NCI-H345 treated with DMSO at 0.1 percent for 48 hours (cell line): ENCODE data around the gene ACADVL.

Source experiments
- DNase-seq: peaks from one replicate; lab custom pipeline; 2025; ENCODE audit not compliant: unreplicated experiment; lab: John Stamatoyannopoulos, UW

Gene ACADVL

DNA sequence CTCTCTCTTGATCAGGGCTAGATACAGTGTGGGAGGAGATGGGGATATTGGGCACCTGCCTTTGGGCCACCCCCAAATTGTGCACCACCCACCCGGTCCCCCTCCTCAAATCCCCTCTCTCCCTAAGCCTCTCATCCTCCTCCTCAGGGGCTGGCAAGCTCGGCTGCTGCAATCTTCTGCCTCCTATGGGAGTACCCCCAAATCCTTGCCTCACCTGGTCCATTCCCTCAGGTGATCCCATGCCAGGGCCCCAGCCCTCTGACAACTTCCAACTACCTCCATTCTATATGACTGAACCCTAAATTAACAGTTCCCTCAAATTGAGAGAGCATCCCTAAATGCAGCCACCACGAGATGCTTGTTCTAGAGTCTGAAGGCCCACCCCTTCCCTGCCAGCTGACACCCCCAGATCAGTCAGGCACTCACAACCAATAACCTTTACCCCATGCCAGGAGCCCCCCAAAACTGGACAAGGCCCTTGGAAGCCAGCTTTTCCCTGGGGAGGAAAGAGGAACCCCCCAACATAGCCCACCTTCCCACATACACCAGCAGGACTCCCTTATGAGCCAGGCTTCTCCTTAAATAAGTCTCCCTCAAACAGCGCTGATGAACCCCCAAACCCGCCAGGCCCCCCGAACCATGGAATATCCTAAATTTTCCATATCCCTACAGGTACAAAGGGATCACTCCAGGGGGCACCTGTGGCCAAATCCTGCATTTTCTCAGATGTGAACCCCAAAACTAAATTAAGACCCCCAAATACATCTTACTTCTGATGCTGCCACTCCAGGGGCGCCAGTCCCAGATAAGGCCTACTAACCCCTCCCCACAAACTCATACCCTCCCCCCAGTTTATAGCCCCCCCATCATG lies 3.3 kb upstream of the ACADVL start:
- no peak for DNase-seq

DNA sequence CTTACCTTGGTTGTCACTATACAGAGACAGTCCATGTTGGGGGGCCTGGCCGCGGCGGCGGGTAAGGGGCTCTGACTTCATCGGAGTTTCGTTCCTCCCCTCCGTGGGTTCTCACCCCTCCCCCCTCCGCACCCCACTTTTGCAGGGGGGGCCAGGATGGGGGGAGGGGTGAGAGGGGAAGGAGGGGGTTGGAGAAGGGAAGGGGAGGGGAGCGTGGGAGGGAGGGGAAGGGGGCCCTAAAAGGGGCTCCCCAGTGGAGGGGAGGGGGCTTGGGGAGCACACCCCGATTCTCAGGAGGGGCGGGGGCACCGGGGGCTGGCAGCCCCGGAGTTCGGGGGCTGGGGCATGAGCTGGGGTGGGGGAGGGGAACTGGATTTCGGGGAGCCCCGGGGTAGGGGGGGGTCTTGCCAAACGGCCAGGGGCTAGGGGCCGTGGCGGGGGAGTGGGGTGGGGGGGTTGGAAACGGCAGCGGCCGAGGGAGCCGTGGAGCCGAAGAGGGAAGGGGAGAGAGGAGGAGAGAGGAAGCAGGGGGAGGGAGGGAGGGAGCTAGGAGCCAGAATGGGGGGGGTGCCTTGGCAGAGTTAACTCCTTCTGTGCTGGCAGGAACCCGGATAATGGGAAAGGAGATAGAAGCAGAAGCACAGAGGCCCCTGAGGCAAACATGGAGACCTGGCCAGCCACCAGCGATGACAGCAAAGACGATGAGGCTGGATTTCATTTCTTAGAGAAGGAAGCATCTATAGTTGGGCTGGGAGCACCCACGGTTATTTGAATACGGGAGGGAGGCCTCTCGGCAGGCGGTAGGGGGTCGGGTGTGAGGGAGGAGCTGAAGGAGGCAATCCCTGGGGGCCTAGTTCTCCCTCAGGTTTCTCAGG lies 2.4 kb upstream of the ACADVL start:
- no peak for DNase-seq

- no peak for DNase-seq
Observed at GRCh38 chr17:7218166-7218565, 1.6 kb upstream of the ACADVL start.

- no peak for DNase-seq
Observed at GRCh38 chr17:7218758-7219157, 980 bp upstream of the ACADVL start.

- no peak for DNase-seq
Observed at GRCh38 chr17:7219229-7219811, 418 bp upstream of the ACADVL start.

GRCh38 chr17:7220593-7221277 lies 997 bp downstream of the ACADVL start:
- DNase-seq = no peak

GRCh38 chr17:7221278-7222092 lies 1.7 kb downstream of the ACADVL start:
- no peak for DNase-seq

DNA sequence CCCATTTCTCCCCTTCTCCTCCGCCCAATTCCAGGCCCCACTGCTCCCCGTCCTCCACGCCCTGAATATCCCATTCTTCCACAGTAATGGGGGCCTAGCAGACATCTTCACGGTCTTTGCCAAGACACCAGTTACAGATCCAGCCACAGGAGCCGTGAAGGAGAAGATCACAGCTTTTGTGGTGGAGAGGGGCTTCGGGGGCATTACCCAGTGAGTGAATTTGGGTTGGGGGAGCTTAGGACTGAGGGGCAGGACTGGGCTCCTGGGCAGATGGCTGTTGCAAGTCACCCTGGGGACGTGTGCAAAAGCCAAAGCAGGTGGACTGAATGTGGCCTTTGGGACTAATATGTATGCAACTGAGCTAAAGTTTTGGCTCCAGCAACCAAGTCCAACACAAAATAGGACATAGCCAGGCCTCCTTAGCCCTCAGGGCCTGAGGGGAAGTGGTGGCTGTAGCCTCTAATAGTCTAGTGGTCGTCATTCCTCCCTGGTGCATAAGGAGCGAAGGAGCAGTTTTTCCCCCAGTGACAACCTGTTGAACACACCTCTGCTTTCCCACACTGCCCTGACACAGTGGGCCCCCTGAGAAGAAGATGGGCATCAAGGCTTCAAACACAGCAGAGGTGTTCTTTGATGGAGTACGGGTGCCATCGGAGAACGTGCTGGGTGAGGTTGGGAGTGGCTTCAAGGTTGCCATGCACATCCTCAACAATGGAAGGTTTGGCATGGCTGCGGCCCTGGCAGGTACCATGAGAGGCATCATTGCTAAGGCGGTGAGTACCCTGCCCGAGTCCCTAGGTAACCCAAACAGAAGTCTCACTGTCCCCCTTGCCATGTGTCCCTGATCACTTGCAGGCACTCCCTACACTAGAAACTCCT lies 2.6 kb downstream of the ACADVL start:
- DNase-seq = no peak

DNA sequence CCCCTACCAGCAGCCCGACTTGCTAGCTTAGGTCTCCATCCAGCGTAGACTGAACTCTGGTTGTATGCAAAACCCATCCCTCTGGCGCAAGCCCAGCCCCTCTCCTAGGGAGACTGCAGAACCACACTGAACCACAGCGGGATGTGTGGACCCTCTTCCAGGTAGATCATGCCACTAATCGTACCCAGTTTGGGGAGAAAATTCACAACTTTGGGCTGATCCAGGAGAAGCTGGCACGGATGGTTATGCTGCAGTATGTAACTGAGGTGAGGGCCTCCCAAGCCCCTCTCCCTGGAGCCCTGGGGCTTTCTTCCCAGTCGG lies 3.2 kb downstream of the ACADVL start:
- no peak for DNase-seq

DNA sequence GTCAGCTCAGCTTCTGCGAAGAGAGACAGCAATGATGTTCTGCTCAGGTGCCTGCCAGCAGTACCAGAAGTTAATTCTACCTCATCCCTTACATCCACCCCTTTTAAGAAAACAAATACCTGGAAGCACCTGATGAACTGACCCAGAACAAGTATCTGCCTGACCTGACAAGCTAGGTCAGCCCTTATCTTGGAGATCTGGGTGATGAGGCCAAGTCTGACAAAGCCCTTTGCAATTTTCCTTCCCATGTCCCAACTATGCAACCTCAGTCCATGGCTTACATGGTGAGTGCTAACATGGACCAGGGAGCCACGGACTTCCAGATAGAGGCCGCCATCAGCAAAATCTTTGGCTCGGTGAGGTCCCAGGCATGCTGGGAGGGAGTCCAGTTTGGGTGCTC lies 3.6 kb downstream of the ACADVL start:
- DNase-seq = no peak

DNA sequence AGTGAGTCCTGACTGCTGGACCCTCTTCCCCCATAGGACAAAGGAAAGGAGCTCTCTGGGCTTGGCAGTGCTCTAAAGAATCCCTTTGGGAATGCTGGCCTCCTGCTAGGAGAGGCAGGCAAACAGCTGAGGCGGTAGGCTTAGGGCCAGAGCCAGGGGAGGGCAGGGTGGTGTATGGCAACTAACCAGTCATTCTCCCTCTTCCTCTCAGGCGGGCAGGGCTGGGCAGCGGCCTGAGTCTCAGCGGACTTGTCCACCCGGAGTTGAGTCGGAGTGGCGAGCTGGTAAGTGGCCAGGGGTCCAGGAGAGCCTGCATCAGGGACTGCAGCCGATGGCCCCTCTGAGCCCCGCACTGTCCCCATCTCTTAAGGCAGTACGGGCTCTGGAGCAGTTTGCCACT lies 4.4 kb downstream of the ACADVL start:
- no peak for DNase-seq

GRCh38 chr17:7224661-7225111 lies 4.9 kb downstream of the ACADVL start:
- DNase-seq = no peak

GRCh38 chr17:7225711-7226331 lies 6.1 kb downstream of the ACADVL start:
- DNase-seq = no peak

DNA sequence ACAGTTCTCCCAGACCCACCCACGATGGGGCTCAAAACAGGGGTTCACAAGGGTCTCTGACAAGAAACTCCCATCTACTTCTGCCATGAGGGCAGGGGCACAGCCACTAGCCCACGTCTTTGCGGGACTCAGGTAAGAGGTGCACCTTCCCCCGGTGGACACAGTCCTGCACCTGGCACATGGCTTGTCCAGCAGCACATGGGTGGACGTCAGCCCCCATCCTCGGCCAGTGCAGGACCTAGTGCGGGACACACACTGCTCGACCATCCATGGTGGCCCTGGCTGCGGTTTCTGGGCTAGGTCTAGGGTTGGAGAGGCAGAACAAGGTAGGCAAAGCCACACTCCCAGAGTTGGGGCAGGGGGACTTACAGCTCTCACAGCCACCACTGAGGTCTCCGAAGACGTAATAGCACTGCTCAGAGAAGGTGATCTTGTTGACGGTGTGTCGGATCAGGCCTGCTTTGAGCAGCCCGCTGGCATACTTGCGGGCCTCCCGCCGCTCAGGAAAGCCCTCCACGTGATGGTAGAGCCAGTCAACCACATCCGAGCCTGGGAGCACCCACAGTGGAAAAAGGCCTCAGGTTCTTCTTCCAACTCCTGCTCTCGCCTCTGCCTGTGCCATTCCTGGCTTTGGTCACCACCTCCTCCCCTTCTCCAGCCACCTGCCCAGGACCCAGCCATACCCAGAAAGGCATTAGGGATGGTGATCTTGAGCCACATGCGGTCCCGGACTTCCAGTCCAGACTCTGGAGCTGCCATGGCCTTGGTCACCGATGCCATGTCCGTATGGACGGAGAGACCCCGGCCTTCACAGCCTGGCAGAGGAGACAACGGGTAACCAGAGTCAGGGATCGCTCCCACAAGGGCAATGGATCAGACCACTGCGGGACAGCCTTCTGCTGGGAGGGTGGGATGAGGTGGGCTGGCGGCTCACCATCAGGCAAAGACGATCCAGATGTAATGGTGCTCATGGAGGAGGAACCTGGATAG lies 7.3 kb downstream of the ACADVL start:
- DNase-seq = no peak

DNA sequence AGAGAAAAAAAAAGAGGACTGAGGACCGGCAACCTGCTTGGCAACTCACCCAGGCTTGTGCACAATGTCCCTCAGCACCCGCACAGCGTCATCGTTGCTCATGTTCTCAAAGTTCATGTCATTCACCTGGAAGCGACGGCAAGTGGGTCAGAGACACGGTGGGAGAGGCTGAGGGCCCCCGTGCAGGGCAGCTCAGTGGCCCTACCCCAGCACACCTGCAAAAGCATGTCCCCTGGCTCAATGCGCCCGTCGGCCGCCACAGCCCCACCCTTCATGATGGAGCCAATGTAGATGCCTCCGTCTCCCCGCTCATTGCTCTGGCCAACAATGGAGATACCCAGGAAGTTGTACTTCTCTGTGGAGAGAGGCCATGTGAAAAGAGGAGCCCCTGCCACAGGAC lies 9.2 kb downstream of the ACADVL start:
- no peak for DNase-seq

GRCh38 chr17:7229504-7229903 lies 9.8 kb downstream of the ACADVL start:
- no peak for DNase-seq

DNA sequence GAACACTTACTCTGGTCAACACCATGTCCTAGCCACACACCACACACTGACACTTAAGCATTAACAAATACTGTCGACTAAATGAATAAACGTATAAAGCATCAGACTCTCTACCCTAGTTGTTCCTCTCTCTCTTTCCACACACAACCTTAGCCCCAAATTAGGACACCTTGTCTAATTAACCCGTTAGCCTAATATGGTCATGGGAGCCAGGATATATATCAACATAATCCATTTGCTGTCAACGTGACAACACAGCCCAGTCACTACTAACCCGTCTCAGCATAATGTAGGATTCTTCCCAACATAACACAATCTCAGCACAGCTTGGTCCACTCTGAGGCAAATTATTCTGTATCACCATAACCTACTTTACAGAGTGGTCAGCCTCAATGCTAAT lies 12.4 kb downstream of the ACADVL start:
- no peak for DNase-seq

- DNase-seq = no peak
Observed at GRCh38 chr17:7233701-7234082, 14.0 kb downstream of the ACADVL start.
